ENCODE data around the gene CAMK1G.
A peak's percentile ranks its signal among the peaks of the same experiment; 100 is the strongest.

Gene CAMK1G

DNA sequence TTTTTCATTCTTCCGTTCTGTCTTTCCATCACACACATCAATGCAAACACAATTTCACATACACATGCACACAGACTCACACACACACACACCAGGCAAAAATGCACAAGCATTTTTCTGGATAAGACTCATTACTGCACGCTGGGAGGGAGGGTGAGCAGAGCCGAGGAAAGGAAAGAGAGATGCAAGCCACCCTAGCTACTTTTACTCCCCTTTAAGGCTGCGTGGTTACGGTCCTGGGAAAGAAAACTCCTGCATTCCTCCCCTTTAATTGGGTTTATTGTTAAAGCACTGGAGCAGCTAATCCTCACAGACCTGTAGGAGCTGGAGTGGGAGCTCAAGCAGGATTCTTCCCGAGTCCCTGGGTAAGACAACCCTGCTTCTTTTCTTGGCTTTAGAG is at the start of gene CAMK1G:
Gene CAMK1G, plus strand, starts transcription at position 307 of the 400 bp plus-strand sequence. CDS start 11,270 bp downstream, outside the sequence.
- Histone ChIP-seq H3K4me3 (no peak within 1 kb of the TSS), H3K9me3 (no peaks in the 10 kb centered on the region), H3K36me3 (replicated peaks) (no peaks in the 10 kb centered on the region), H3K4me1 (no peaks in the 10 kb centered on the region), H3K27me3 (ENCODE audit: low read depth) (peaks cover 21% of the 10 kb centered on the region)
- in situ Hi-C loops (cut with MboI; ENCODE audit: low sequenced_read_pairs): no loop called here
- DNase-seq (ENCODE audit: low spot score in 2 of 2): peak; percentile 14 to 35

DNA sequence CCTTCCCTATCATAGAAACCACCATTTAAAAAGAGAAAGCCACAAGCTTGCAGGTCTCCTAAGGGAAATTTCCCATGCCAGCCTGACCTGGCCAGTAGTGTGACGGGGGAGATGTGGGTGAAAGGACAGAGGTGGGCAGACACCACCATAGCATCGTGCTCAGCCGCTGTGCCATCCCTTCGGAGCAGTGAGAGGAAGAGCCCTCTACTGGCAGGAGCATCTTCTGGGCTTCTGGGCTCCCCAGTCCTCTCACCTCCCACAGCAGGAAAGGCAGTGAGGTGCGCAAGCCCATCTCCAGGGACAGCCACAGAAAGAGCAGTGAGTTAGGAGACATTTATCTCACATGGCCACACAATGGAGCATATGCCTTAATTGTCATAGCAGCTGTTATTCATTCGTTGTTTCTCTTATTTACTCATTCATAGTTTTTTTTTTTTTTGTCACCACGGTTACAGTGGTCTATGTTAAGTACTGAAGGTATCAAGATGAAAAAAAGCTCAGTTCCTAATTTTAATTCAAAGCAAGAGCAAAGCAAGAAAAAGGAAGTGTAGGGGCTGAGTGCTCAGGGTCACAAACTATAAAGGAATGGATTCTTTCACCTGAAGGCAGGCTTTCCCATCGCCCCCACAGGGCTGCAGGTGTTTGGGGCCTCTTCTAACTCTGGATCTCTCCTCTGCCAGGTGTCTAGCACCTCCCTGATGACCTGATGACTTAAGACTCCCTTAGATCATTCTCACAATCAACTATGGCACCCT is 48.8 kb upstream of the CAMK1G start:
- DNase-seq (ENCODE audit: low spot score in 2 of 2): no peak
- Histone ChIP-seq H3K27me3 (ENCODE audit: low read depth) (peaks cover 17% of the 10 kb centered on the region), H3K9me3 (no peaks in the 10 kb centered on the region), H3K4me1 (no peaks in the 10 kb centered on the region), H3K36me3 (replicated peaks) (no peaks in the 10 kb centered on the region), H3K4me3 (no peak overlapping the region)
- in situ Hi-C loops (cut with MboI; ENCODE audit: low sequenced_read_pairs): no loop called here

DNA sequence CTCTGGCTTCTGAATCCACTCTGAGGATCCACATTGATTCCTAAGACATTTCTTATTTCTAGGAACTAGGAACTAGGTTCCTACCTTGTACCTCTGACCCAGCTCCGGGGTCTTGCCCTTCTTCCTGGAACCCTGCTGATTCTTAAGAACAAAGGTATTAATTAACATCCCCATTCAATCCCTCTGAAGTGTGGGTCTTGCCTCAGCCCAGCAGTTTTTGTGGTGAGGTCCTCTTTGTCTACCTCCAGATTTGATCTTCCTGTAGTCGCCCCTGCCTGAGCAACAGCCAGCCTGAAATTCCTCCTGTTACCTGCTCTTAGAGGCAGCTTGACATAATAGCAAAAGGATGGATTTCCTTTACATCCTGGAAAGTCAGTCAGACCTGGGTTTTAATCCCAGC is 46.7 kb upstream of the CAMK1G start:
- H3K9me3 ChIP-seq: no peaks in the 10 kb centered on the region
- H3K36me3 ChIP-seq (replicated peaks): no peaks in the 10 kb centered on the region
- in situ Hi-C loops (cut with MboI; ENCODE audit: low sequenced_read_pairs): no loop called here
- H3K4me3 ChIP-seq: no peak overlapping the region
- H3K27me3 ChIP-seq (ENCODE audit: low read depth): peaks cover 7% of the 10 kb centered on the region
- no peak for DNase-seq (ENCODE audit: low spot score in 2 of 2)
- no peaks in the 10 kb centered on the region for H3K4me1 ChIP-seq

DNA sequence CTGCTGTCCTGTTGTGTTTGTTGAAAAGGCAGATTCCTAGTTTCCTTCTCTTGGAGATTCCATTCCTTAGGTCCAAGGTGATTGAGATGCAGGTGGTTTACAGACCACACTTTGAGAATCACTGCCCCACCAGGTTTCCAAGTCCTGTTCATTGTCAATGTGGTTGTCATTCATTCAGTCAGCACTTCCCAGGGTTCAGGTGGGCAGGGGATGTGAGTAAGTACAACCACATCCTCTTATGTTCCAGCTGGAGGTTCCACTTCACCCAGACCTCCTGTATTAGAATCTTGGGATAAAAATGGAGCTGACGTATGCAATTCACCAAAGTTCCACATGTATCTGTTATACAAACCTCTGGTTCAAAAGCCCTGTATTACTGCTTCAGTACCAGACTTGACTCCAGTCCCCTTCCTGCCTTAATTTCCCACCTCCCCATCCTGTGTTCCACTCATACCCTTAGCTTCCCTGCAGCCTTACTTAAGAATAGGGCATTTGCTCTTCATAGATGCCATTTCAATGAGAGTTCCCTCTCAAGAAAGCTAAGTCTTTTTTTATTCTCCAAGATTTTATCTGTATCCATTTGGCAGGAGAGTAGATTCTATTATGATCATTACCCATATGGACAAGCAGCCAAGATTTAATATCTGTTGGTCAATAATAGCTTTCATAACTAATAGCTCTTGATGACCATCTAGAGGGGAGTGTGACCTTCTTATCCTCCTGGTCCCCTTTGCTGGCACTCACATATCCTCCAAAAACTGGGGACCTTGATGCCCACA is 46.0 kb upstream of the CAMK1G start:
- Histone ChIP-seq H3K36me3 (replicated peaks) (no peaks in the 10 kb centered on the region), H3K9me3 (no peaks in the 10 kb centered on the region), H3K4me1 (no peaks in the 10 kb centered on the region), H3K27me3 (ENCODE audit: low read depth) (peaks cover 7% of the 10 kb centered on the region), H3K4me3 (no peak overlapping the region)
- in situ Hi-C loops (cut with MboI; ENCODE audit: low sequenced_read_pairs): no loop called here
- DNase-seq (ENCODE audit: low spot score in 2 of 2): no peak

DNA sequence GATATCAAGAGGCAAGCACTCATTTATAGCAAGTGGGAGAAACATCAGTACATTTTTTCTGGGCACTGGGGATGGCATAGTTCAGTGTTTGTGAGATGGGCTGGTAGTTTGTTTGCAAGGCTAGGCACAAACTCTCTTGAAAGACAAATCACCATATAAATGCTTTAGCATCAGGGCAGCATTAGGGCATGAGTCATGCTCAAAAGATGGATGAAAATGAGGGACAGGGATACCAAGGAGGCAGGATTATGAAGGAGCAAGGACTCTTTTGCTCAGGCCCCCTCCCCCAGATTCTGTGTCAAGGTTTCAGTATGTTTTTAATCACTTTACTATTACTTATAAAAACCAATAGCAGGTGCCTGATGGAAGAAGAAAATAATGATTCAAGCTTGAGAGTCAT is 43.9 kb upstream of the CAMK1G start:
- Histone ChIP-seq H3K4me3 (no peak overlapping the region), H3K9me3 (no peaks in the 10 kb centered on the region), H3K36me3 (replicated peaks) (no peaks in the 10 kb centered on the region), H3K4me1 (no peaks in the 10 kb centered on the region), H3K27me3 (ENCODE audit: low read depth) (peaks cover 7% of the 10 kb centered on the region)
- in situ Hi-C loops (cut with MboI; ENCODE audit: low sequenced_read_pairs): no loop called here
- DNase-seq (ENCODE audit: low spot score in 2 of 2): no peak

DNA sequence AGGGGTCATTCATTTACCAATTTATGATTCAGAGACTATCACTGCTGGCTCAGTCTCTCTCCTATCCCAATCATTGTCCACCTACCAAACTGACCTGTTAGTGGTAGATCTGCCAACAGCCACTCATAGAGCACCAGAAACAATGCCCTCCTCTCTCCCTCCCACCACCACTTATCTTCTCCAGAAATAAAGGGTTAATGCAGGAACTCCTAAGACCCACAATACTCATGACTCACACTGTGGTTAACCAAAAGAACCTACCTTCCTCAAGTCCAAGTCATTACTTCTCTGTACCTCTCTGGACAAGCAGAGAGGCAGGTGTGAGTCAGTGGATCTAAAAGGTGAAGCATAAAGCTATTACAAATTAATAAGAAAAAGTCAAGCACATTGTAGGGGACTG is 40.9 kb upstream of the CAMK1G start:
- H3K27me3 ChIP-seq (ENCODE audit: low read depth): no peaks in the 10 kb centered on the region
- H3K4me3 ChIP-seq: no peak overlapping the region
- H3K36me3 ChIP-seq (replicated peaks): no peaks in the 10 kb centered on the region
- in situ Hi-C loops (cut with MboI; ENCODE audit: low sequenced_read_pairs): no loop called here
- no peak for DNase-seq (ENCODE audit: low spot score in 2 of 2)
- no peaks in the 10 kb centered on the region for H3K4me1 ChIP-seq
- no peaks in the 10 kb centered on the region for H3K9me3 ChIP-seq

DNA sequence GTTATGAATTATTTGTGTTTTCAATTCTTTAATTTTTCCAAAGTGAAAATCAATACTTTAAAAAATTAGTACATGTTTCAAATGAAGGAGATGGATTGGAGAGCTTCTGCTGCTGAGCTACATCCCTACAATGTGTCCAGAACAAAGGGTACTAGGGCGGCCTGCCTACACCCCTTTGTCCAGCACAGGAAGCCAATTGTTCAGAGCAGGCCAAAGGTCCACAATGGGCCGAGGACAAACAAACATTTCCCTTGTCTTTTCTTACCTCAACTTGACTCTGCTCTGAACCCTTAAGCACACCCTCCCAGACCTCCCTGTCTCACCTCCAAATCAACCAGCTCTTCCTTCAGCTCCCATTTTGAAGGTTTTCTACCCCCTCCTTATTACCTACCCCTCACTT is 39.4 kb upstream of the CAMK1G start:
- H3K9me3 ChIP-seq: no peaks in the 10 kb centered on the region
- in situ Hi-C loops (cut with MboI; ENCODE audit: low sequenced_read_pairs): no loop called here
- no peaks in the 10 kb centered on the region for H3K4me1 ChIP-seq
- no peak overlapping the region for H3K4me3 ChIP-seq
- DNase-seq (ENCODE audit: low spot score in 2 of 2): no peak
- H3K27me3 ChIP-seq (ENCODE audit: low read depth): no peaks in the 10 kb centered on the region
- H3K36me3 ChIP-seq (replicated peaks): no peaks in the 10 kb centered on the region

DNA sequence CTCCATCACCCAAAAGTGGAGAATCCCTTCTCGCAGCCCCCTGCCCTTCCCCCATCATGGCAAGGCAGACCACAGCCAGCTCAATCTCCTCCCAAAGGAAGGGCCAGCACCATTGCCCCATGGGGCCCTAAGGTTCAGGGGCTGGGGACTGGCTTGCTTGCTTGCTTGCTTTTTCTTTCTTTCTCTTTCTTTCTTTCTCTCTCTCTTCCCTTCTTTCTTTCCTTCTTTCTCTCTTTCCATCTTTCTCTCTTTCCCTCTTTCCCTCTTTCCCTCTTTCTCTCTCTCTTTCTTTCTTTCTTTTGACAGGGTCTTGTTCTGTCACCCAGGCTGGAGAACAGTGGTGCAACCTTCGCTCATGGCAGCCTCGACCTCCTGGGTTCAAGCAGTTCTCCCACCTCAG is 38.1 kb upstream of the CAMK1G start:
- no peaks in the 10 kb centered on the region for H3K36me3 ChIP-seq (replicated peaks)
- no peaks in the 10 kb centered on the region for H3K9me3 ChIP-seq
- in situ Hi-C loops (cut with MboI; ENCODE audit: low sequenced_read_pairs): no loop called here
- no peaks in the 10 kb centered on the region for H3K27me3 ChIP-seq (ENCODE audit: low read depth)
- DNase-seq (ENCODE audit: low spot score in 2 of 2): no peak
- H3K4me1 ChIP-seq: no peaks in the 10 kb centered on the region
- no peak overlapping the region for H3K4me3 ChIP-seq

DNA sequence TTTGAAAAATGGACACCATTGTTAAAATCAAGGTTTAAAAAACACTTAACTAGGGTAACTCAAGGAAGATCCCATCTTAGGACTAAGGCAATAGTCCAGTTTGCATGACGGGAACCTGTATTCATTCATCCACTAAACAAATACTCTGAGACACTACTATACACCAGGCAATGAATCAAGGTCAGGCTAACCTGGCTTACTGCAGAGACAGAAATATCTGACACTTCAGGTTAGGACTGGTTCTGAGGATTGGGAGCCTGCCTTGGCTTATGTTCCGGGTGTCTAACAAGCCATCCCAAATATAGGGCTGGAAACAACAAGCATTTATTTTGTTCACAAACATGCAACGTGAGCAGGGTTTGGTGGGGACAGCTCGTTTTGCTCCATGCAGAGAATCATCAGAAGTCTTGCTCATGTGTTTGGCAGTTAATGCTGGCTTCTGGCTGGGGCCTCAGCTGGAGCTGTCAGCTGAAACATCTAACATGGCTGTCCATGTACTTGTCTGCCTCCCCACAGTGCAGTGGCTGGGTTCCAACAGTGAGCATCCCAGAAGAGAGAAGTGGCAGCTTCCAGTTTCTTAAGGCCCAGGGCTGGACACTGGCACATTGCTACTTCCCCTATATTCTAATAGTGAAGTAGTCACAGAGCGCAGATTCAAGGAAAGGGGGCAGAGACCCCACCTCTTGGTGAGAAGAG is 37.0 kb upstream of the CAMK1G start:
- Histone ChIP-seq H3K4me1 (no peaks in the 10 kb centered on the region), H3K36me3 (replicated peaks) (no peaks in the 10 kb centered on the region), H3K9me3 (no peaks in the 10 kb centered on the region), H3K27me3 (ENCODE audit: low read depth) (no peaks in the 10 kb centered on the region), H3K4me3 (no peak overlapping the region)
- in situ Hi-C loops (cut with MboI; ENCODE audit: low sequenced_read_pairs): no loop called here
- DNase-seq (ENCODE audit: low spot score in 2 of 2): no peak

DNA sequence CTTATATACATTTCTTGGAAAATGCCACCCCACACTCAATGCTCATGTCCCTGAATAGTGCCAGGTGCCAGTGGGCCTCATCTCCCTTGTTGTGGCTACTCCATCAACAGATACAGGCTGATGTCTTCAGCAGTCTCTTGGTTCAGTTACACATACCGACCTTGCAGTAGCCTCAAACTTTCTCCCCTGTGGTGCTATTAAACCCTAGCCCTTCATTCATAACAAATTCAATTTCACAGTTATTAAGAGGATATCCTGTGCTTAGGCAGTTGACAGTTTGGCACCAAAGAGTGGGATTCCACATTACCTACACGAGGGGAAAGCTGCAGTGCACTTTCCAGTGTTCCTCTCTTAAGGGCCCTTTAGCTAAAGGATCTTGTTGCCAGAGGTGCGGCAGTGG is 35.9 kb upstream of the CAMK1G start:
- Histone ChIP-seq H3K36me3 (replicated peaks) (no peaks in the 10 kb centered on the region), H3K9me3 (no peaks in the 10 kb centered on the region), H3K27me3 (ENCODE audit: low read depth) (no peaks in the 10 kb centered on the region), H3K4me1 (no peaks in the 10 kb centered on the region), H3K4me3 (no peak overlapping the region)
- in situ Hi-C loops (cut with MboI; ENCODE audit: low sequenced_read_pairs): no loop called here
- DNase-seq (ENCODE audit: low spot score in 2 of 2): no peak

DNA sequence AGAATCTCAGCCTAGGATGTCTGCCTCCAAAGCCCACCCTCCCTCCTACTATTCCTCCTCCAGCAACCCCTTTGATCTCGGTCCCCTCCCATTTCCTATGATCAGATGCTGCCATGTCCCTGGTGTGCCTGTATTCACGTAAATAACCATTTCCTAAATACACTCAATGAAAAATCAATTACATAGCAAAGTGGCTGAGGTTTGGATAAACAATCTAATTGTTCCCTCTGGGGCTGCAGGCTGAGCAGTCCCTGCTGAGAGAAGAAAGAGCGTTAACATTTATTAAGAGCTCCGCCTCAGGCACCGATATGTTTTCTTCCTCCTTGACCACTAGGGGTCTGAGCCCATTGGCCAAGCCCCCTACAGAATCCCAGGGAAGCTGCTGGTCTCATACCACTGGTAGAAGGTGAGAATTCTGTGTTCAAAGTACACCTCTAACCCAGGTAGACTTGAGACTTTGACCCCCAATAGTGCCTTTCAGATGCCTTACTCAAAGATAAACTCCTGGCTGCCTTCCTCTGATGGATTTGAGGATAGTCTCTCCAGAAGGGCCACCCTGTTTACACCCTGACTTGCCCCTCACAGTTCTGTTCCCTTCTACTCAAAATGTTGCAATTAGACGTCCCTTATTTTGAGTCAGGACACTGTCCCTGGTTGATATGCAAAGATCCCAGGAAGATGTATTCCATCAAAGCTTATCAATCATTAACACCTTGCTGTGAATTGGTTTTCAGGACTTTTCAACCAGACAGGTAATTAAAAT is 33.9 kb upstream of the CAMK1G start:
- Histone ChIP-seq H3K36me3 (replicated peaks) (no peaks in the 10 kb centered on the region), H3K9me3 (no peaks in the 10 kb centered on the region), H3K27me3 (ENCODE audit: low read depth) (no peaks in the 10 kb centered on the region), H3K4me3 (no peak overlapping the region), H3K4me1 (no peaks in the 10 kb centered on the region)
- in situ Hi-C loops (cut with MboI; ENCODE audit: low sequenced_read_pairs): no loop called here
- DNase-seq (ENCODE audit: low spot score in 2 of 2): peak; percentile 36 to 42

DNA sequence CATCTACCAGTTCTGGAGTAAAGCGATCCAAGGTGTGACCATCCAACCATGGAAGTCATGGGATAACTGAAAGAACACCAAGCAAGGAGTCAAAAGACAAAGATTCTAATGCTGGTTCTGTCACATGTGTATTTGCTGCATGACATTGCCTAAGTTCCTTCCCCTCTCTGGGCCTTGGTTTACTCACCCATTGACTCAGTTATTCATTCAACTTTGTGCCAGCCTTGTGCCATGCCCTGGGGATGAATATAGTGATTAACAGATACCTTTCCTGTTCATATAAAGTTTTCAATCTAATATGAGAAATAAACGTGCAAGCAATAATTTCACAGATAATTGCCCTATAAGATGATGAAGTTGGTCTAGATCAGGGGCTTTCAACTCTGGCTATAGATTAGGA is 33.0 kb upstream of the CAMK1G start:
- Histone ChIP-seq H3K4me1 (peaks cover 1% of the 10 kb centered on the region), H3K36me3 (replicated peaks) (no peaks in the 10 kb centered on the region), H3K9me3 (no peaks in the 10 kb centered on the region), H3K4me3 (no peak overlapping the region), H3K27me3 (ENCODE audit: low read depth) (no peaks in the 10 kb centered on the region)
- in situ Hi-C loops (cut with MboI; ENCODE audit: low sequenced_read_pairs): no loop called here
- DNase-seq (ENCODE audit: low spot score in 2 of 2): no peak

DNA sequence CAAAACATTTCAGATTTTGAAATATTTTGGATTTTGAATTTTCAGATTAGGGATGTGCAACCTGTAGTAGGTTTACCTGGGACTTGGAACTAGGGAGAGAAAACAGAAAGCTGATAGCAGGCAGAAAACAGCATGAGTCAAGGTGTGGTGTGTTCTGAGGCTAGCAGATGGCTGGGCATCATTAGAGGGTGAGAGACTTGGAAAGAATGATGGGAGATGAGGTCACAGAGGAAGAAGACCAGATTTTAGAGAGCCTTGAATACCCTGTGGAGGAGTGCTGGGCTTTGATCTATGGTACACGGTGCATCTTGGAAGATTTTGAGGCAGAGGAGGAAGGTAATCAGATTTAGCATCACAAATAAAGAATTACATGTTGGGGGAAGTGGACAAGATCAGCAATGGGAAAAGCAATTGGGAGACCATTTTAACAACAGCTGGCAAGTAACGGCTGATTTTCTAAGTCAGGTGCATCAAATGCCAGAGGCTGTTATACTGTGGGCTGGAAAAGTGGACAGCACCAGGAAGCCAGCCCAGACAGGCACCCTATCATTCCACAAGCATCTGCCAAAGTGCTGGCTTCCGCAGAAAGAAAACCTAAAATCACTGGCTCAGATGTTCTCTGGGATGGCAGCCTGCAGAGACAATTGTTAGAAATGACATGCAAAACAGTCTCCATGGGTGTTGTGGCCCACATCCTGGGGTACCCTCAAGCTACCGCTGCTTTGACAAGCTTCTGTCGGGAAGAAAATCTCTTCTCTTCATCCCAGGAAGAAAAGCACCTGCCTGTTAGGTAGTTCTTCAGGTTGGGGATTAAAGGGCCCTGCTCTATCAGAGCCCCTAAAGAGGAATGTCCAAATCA is 30.9 kb upstream of the CAMK1G start:
- Histone ChIP-seq H3K27me3 (ENCODE audit: low read depth) (no peaks in the 10 kb centered on the region), H3K4me1 (peaks cover 12% of the 10 kb centered on the region), H3K4me3 (no peak overlapping the region), H3K36me3 (replicated peaks) (no peaks in the 10 kb centered on the region), H3K9me3 (no peaks in the 10 kb centered on the region)
- no peak for DNase-seq (ENCODE audit: low spot score in 2 of 2)
- in situ Hi-C loops (cut with MboI; ENCODE audit: low sequenced_read_pairs): no loop called here
